Astrocyte of the hippocampus (primary cell): ENCODE results near the gene FGGY.

Experiments used
- DNase-seq: peaks from one replicate; pipeline ENCODE4 v3.0.0; 2011; ENCODE audit warnings: low read depth, low spot score

Gene FGGY

DNA sequence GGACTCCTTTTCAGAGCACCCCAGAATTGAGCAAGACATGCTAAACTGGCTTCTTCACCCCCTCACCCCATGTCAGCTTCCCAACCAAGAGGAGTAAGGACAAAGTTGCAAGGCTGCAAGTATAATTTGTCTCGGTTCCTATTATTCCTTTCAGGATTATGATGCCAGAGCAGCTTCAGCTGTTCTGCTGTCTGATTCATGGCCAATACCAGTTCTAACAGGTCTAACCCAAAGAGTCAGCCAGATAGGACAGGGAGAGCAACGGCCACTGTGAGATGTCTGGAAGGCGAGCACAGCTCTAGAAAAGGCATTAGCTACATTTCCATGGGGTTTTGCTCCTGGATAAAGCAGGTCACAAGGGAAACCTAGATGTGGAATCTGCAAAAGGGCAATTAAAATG lies 464.5 kb downstream of the FGGY start:
- DNase-seq: no peak

DNA sequence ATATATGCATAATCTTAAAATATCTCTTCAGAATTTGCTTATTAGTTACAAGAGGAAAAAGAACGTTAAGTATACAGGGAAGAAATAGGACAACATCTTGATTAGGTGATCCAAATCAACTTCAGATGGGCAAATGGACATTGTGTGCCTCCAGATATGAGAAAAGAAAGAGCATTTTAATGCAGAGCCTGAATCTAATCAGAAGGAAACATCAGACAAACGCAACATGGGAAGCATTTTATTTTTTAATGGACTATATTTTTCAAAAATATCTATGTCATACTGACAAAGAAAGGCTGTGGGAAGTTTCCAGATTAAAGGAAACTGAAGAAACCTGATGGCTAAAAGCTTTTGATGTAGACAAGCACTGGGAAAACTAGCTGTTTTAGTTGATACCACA lies 466.5 kb downstream of the FGGY start:
- DNase-seq: no peak

DNA sequence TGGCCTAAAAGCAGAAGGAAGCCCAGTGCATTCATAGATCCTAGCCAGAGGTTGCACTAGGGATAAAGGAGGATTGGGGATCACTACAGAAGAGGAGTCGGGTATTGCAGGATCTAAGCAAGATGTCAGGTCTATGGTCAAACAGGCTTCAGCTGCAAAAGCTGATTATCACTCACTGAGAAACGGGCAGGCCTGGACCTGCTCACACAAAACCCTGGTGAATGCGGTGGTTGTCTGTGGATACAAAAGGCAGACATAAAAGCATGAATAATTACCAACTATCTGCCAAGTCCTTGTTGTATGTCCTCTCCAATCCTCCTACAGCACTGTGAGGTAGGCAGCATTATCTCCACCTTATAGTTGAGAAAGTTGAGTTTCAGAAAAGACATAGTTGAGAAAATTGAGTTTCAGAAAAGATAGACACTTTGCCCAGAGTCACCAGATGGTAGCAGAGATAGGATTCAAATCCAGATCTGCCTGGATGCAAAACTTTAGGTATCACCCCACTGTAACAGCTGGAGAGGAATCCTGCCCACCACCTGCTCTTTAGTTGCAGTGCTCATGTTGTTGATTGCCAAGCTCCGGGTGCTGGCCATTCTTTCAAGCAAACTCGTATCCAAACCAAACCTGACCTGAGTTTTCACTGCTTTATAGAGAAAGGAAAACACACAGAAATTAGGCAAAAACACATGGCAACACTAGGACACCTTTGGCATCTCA lies 468.3 kb downstream of the FGGY start:
- no peak for DNase-seq

DNA sequence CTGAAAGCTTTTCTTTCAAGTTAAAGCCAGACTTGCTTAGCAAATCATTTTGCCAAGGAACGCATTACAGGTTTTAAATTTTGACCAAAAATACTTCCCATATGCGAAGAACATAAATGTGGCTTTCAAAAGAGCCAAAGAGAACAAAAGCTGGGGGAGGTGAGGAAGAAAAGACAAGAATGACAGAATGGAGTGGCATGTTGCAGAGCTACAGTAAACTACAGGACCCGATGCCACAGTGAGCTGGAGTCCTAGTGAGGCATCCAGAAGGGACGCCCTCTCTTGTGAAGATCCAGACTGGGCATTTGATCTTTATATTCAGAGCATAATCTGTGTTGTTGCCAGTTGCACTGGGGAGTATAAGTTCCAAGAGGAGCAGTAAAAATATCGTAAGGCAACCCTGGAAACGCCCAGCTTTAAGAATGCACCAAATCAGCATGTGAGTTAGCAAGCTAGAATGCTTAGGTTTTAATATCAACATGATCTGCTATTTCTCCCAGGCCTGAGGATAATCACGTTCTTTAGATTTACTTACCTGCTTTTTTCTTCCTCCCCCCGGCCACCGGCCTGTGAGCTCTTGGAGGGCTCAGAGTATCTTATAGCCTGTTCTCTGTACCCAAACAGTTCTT lies 469.4 kb downstream of the FGGY start:
- DNase-seq: no peak

DNA sequence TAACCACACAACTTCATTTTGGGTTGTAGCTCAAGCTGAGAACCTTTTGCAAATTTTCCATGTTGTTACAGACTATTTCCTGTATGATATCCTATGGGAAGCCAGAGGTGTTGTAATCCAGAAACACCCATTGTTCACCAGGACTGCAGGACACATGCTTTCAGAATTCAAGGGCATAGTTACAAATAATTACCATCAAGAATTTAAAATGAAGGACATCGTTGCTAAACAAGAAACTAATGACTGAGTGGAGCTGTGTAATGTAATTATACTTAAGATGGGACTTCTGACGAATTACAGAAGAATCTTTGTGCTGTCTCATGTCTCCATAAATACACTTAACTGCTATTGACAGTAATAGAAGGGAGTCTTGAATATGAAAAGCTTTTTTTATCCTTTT lies 470.2 kb downstream of the FGGY start:
- DNase-seq: no peak

DNA sequence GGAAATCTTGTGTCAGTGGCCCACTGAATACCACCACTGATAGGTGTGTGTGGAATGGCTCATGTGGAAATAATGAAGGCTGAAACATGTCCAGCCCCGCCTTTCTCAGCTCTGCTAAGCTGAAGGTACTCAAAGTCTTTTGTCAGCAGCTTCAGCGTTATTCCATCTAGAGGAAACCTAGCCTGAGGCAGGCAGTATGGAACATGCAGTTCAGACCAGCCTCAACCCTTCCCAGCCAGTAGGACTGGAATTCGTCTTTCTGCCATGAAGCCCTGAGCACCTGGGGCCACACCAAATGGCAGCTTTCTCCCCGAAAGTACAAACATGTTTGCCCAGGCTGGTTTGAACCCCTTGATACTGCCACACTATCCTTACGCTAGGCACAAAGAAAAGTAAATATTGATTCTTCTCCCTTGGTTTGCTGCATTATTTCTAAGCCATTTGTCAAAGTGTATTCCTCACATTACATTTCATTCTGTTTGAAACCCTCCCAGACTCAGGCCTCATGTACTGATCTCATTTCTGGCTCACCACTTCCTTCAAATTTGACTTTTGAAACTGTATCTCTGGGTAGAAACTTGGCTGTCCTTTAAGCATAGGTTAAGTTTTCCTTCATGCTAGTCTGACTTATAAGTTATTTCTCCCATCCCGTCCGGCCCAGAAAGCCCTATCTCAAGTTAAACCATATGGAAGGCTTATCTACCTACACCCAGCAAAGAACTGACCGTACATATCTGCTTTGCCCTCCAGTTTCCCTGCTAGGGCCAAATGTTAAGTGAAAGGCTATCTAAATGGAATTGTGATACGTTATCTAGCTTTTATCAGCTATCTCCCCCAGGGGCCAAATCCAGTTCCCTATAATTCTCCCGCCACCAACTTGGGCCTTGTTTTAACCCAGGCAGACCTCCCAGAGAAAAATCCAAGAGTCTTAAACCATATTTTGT lies 472.2 kb downstream of the FGGY start:
- no peak for DNase-seq

DNA sequence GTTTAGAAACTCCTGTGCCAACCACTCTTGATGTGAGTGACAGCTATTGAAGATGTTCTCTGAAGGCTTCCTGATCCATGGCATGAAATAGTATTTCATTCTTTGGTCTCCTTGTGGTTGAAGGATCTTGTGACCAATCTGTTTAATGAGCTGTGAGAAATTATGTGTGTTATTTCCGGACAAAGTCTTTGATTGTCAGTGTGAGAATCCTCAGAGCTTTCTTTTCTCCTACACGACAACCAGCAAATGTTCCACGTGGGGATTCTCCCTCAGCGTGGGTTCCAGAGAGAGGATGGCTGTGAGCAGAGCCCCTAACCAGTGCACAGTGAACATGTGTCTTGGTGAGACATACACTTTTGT lies 472.8 kb downstream of the FGGY start:
- no peak for DNase-seq

DNA sequence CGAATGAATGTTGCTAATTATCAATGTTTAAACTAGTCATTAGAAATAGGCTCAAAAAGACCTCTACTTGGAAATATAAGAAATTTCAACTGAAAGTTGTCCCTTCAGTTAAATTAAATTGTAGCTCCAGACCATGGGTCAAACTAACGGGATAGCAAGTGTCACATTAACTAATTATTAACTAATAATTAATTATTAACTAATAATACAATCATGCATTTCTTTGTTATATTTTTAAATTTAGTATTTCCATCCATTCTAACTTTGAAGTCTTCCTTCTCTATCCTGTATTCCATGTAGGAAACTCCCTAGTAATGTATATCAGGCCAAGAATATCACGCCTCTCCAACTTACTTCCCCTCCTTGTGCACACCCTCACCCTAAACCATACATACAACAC lies 474.5 kb downstream of the FGGY start:
- no peak for DNase-seq

DNA sequence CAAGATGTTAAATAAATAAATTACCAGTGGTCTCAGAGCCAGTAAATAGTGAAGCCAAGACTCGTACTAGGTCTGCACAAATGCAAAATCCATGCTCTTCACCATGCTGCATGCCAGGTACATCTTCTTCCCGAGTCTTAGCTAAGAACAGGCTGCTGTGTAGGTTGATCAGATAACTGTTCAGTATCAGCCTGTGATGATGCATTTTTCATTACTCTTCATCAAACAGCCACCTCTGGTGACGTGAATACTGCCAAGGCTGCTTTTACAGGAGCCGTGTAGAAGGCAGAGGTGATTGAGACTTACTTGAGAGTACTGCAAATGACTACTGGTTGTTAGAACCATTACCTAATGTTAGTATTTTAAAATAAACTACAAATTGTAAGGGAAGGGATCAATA lies 478.6 kb downstream of the FGGY start:
- DNase-seq: no peak

DNA sequence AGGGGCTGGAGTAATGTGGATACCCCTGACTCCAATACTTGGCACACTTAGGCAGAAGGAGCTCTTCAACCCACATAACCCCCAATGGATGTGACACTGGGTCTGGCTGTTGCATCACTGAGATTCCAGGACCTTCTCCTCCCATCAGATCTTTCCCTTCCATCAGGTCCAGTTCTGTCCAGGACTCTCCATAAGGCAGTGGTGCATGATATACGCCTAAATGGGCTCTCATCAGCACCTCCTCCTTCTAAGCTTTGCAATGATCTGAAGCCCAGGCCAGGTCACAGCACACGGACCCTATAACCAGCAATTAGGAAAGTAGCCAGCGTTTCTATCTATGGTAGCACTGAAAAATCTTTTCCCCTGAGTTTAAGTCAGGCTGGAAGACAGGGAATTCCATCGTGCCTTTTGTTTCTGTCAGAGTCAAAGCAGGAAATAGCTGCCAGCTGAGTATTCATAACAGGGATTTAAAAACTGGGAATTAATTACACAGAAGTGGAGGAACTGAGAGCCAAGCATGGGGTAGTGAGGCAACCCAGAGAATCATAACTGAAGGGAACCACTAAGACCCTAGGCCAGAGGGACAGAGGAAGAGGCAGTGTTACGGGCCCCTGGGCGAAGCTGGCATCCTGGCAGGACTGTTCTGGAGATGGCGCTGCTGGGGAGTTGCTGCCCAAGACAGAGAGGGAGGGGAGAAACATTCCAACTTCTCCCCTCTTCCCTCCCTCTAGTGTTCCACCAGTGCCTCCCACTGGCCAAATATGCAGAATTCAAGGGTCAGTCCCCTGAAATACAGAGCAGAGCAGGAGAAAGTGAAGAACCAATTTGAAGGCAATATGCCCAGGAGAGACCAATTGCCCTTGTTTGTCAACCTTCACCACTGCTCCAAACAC lies 480.3 kb downstream of the FGGY start:
- DNase-seq: peak; percentile 15

DNA sequence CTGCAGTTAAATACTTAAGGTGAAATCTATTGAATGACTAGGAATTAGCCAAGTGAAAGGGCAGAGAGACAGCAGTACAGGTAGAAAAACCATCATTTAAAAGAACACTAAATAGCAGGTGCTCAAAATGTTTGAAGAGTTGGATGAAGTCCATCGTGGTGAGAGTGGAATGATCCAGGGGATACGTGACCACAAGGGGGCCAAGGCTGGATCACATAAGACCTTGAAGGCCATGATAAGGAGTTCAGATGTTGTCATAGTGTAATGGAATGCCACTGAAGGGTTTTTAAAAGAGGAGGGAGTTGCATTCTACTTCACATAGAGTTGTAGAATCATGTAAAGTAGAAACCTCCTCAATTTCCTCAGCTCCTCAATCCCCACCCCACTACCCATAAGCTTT lies 483.1 kb downstream of the FGGY start:
- no peak for DNase-seq

DNA sequence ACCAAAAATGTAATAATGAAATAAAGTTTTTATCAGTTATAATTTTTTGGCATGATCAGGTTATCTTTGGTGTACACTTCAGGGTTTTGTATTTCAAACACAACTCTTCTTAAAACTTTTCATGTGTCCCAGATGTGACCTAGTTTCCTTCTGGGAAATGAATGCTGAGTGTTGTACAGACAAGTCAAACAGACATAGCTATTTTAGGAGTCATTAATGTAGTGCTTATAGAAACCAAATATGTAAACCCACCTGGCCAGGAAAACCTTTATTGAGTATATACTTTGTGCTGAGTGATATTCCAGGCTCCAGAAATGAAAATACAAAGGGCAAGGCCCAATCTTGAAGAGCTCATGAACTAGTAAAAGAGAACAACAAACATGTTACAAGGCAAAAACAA lies 491.9 kb downstream of the FGGY start:
- DNase-seq: no peak

DNA sequence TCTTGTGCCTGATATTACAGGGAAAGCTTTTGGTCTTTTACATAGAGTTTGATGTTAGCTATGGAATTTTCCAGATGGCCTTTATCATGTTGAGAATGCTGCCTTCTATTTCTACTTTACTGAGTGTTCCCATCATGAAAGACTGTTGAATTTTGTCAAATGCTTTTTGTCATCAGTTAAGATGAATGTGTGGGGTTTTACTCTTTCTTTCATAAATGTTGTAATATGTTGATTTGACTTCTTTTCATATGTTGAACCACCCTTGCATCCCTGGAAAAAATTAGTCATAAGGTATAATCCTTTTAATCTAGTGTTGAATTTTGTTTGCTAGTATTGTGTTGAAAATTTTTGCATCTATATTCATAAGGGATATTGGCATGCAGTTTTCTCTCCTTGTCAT lies 501.7 kb downstream of the FGGY start:
- DNase-seq: no peak

DNA sequence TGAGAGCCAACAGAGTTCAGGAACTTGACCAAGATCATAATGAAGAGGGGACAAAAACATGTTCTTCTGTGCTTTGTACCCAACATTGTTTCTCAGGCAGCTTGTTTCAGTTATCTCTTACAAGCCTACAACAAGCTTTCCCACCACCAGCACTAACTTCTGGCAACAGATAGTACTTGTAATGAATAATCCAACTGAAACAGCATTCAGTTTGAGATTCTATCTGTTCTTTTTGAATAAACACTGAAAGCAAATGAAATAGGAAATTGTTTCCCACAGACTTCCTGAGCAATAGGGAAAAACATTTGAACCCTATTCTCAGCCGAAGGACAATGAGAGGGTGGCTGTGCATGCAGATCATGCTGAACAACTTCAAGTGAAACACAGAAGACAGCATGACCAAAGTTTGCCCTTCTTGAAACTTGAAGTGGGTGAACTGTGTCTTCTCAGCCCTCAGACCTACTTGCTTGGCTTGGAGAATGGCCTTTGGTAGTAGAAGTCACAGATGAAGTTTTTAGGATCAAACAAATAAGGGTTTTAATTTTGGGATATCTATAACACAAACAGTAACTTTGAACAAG lies 506.7 kb downstream of the FGGY start:
- no peak for DNase-seq

DNA sequence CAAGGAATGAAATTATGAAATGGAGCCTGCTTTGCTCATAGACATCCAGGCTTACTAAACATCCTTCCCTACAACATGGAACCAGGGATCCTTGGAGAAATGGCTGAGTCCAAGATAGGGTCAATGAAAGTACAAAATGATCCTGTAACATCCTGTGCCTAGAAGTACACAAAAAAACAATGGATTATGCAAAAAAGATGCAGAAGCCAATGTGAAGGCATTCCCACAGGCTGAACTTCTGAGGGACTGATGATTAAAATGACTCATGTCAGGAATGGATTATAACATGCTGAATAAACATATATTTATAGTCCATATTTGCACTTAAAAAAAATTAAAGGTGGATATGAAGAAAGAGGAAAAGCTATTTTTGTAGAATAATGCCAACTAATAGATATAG lies 507.4 kb downstream of the FGGY start:
- DNase-seq: no peak

DNA sequence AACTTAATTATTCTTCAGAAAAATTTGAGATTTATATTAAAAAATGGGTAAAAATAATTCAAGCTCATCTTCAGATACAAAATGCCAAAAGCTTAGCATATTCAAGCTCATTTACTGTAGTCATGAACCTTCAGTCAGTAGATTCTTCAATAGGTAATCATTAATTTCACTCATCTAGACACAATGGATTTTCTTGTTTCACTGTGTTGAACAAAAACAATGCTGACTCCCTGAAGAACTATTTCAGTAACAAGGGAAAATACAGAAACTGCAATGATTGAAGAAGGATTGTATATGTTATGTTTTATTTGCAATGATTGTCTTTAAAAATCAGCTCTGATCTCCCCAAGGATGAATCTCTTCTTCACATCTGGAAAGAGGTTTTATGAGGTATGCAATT lies 508.7 kb downstream of the FGGY start:
- DNase-seq: no peak
